SU-DHL-6 (cell line): Measurements from ENCODE around the gene STK10.
A peak's percentile ranks its signal among the peaks of the same experiment; 100 is the strongest.

Experiments used
- H2AFZ ChIP-seq: fragments of 200-600 bp; sonication (generic); 2 replicates; pipeline ENCODE4 v1.6.1; 2014; ENCODE audit warnings: low read depth, mild to moderate bottlenecking, moderate library complexity, mixed read lengths, antibody characterized with exemption, low read length; ENCODE audit not compliant: severe bottlenecking
- H3F3A ChIP-seq: fragments of 200-600 bp; shearing (Covaris generic); 2 replicates; pipeline ENCODE4 v1.6.0; 2016; ENCODE audit warnings: antibody characterized with exemption, mild to moderate bottlenecking; ENCODE audit not compliant: insufficient read depth
- H3K27ac ChIP-seq: fragments of 200-600 bp; sonication (generic); 2 replicates; pipeline ENCODE4 v1.5.1; 2016; ENCODE audit warnings: low read depth, mild to moderate bottlenecking, low read length, moderate library complexity, mixed read lengths
- H3K27me3 ChIP-seq: fragments of 200-600 bp; sonication (generic), shearing (Covaris generic); 2 replicates; pipeline ENCODE4 v1.6.0; 2014; ENCODE audit warnings: mild to moderate bottlenecking, low read length
- H3K36me3 ChIP-seq: fragments of 200-600 bp; sonication (generic); 2 replicates; pipeline ENCODE4 v1.6.1; 2014; ENCODE audit warnings: mild to moderate bottlenecking, low read length, mixed read lengths
- H3K4me2 ChIP-seq: fragments of 300-600, 200-600 bp; shearing (Covaris generic), sonication (generic); 2 replicates; pipeline ENCODE4 v1.6.0; 2014; ENCODE audit warnings: low read length, low read depth, mild to moderate bottlenecking; ENCODE audit not compliant: poor library complexity, severe bottlenecking
- H3K4me3 ChIP-seq: fragments of 200-600 bp; sonication (generic); 2 replicates; pipeline ENCODE4 v1.5.1; 2014; ENCODE audit warnings: antibody characterized with exemption, low read length, mild to moderate bottlenecking, mixed read lengths; ENCODE audit not compliant: insufficient read depth, poor library complexity, severe bottlenecking
- H3K79me2 ChIP-seq: fragments of 200-600 bp; sonication (generic); 2 replicates; pipeline ENCODE4 v1.6.1; 2014; ENCODE audit warnings: mild to moderate bottlenecking, low read length, moderate library complexity; ENCODE audit not compliant: insufficient read depth
- H3K9ac ChIP-seq: fragments of 200-600 bp; sonication (generic); 2 replicates; pipeline ENCODE4 v1.7.0; 2014; ENCODE audit warnings: mild to moderate bottlenecking, low read length
- H3K9me2 ChIP-seq: fragments of 200-600 bp; sonication (generic); replicated peaks from 2 replicates; pipeline ENCODE4 v1.6.1; 2014; ENCODE audit warnings: low read length; ENCODE audit not compliant: insufficient read depth
- H3K9me3 ChIP-seq: fragments of 200-600 bp; sonication (generic); 2 replicates; pipeline ENCODE4 v1.6.1; 2014; ENCODE audit warnings: low read length, mixed read lengths; ENCODE audit not compliant: insufficient read depth
- H4K20me1 ChIP-seq: fragments of 200-600 bp; sonication (generic); 2 replicates; pipeline ENCODE4 v1.6.1; 2014; ENCODE audit warnings: low read depth, mild to moderate bottlenecking, antibody characterized with exemption, low read length, moderate library complexity, mixed read lengths
- EZH2phosphoT487 ChIP-seq: fragments of 200-600 bp; sonication (generic), shearing (Covaris generic); conservative IDR thresholded peaks from 2 replicates; pipeline ENCODE4 v1.6.1; 2018; ENCODE audit warnings: mild to moderate bottlenecking, antibody characterized with exemption, low read length, moderate library complexity, mixed read lengths
- TF ChIP-seq, protein P1 (sequence below): fragments of 200-600 bp; sonication (generic); IDR thresholded peaks from one replicate; pipeline ENCODE4 v1.5.1; 2017; ENCODE audit warnings: antibody characterized with exemption, mild to moderate bottlenecking, low read length, moderate library complexity; ENCODE audit not compliant: insufficient read depth, poor library complexity, severe bottlenecking

STK10 gene

GRCh38 chr5:172005708-172006320 lies 182.2 kb downstream of the STK10 start:
- Histone ChIP-seq H3K27me3 (no peaks in the 10 kb centered on the region), H3K9me3 (no peaks in the 10 kb centered on the region), H3K27ac (peak overlapping the region; percentile 88), H3K4me3 (peak overlapping the region; percentile 74), H3K36me3 (no peaks in the 10 kb centered on the region), H3K9me2 (no peaks in the 10 kb centered on the region), H2AFZ (peak overlapping the region; percentile 79), H3F3A (peaks cover 25% of the 10 kb centered on the region), H4K20me1 (peaks cover 5% of the 10 kb centered on the region; the same call in 1 of the 2 replicates), H3K9ac (peak overlapping the region; percentile 93), H3K79me2 (peaks cover 53% of the 10 kb centered on the region), H3K4me2 (peak overlapping the region; percentile 98)
- TF ChIP-seq, protein P1, sequence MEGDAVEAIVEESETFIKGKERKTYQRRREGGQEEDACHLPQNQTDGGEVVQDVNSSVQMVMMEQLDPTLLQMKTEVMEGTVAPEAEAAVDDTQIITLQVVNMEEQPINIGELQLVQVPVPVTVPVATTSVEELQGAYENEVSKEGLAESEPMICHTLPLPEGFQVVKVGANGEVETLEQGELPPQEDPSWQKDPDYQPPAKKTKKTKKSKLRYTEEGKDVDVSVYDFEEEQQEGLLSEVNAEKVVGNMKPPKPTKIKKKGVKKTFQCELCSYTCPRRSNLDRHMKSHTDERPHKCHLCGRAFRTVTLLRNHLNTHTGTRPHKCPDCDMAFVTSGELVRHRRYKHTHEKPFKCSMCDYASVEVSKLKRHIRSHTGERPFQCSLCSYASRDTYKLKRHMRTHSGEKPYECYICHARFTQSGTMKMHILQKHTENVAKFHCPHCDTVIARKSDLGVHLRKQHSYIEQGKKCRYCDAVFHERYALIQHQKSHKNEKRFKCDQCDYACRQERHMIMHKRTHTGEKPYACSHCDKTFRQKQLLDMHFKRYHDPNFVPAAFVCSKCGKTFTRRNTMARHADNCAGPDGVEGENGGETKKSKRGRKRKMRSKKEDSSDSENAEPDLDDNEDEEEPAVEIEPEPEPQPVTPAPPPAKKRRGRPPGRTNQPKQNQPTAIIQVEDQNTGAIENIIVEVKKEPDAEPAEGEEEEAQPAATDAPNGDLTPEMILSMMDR, result no peak
- no peak for TF ChIP-seq EZH2phosphoT487

DNA sequence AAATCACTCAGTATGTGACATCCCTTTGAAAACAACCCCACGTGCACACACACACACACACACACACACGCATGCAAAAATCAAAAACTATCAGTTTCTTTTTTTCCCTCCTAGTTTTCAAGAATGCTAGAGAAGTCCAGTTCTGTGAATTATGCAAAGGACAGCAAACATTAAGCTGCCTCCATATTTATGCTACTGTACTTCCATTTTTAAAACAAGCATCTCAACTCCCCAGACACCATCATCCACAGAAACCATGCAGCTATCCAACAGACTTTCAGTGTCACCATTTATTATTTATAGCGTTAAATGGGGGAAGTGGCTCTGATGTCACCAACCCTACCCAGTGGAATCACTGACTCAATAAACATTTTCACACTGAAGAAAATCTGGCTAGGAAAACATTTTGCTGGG lies 183.2 kb downstream of the STK10 start:
- peak overlapping the region; percentile 74 for H3K4me3 ChIP-seq
- peak overlapping the region; percentile 93 for H3K9ac ChIP-seq
- 0 out of 2 replicates have a peak overlapping the region, but pooled peaks have one; percentile 88 for H3K27ac ChIP-seq
- H3K4me2 ChIP-seq, result peak overlapping the region; percentile 98
- TF ChIP-seq, protein P1, result no peak
- TF ChIP-seq EZH2phosphoT487, result no peak
- no peaks in the 10 kb centered on the region for H3K9me2 ChIP-seq
- H3K9me3 ChIP-seq, result no peaks in the 10 kb centered on the region
- no peaks in the 10 kb centered on the region for H3K27me3 ChIP-seq
- no peaks in the 10 kb centered on the region for H3K36me3 ChIP-seq
- H4K20me1 ChIP-seq, result peaks cover 5% of the 10 kb centered on the region; the same call in 1 of the 2 replicates
- H3K79me2 ChIP-seq, result peaks cover 63% of the 10 kb centered on the region
- peaks cover 35% of the 10 kb centered on the region for H3F3A ChIP-seq
- H2AFZ ChIP-seq, result no peak overlapping the region

GRCh38 chr5:172003746-172004145 lies 184.3 kb downstream of the STK10 start:
- H3K27me3 ChIP-seq, result no peaks in the 10 kb centered on the region
- H3K9me2 ChIP-seq, result no peaks in the 10 kb centered on the region
- no peak overlapping the region for H2AFZ ChIP-seq
- no peak for TF ChIP-seq EZH2phosphoT487
- TF ChIP-seq, protein P1, result no peak
- peak overlapping the region; percentile 98 for H3K4me2 ChIP-seq
- H3K79me2 ChIP-seq, result peaks cover 74% of the 10 kb centered on the region
- H3K9me3 ChIP-seq, result no peaks in the 10 kb centered on the region
- H3K4me3 ChIP-seq, result no peak overlapping the region
- peaks cover 35% of the 10 kb centered on the region for H3F3A ChIP-seq
- H3K9ac ChIP-seq, result peak overlapping the region; percentile 93; the same call in 1 of the 2 replicates
- H4K20me1 ChIP-seq, result peaks cover 5% of the 10 kb centered on the region; the same call in 1 of the 2 replicates
- H3K27ac ChIP-seq, result no peak overlapping the region
- H3K36me3 ChIP-seq, result no peaks in the 10 kb centered on the region
